GM21717 (cell line): Measurements from ENCODE around the gene DOP1B.

Source experiments
- ATAC-seq: cut with Tn5 transposase; IDR thresholded peaks from one replicate; pipeline ENCODE4 v1.9.1; 2021; ENCODE audit warnings: mild to moderate bottlenecking, moderate library complexity; ENCODE audit not compliant: unreplicated experiment

DOP1B gene

GRCh38 chr21:36202726-36203602 is 46.3 kb downstream of the DOP1B start:
- ATAC-seq = no peak

GRCh38 chr21:36203603-36203889 is 46.9 kb downstream of the DOP1B start:
- no peak for ATAC-seq

GRCh38 chr21:36204980-36205379 is 48.4 kb downstream of the DOP1B start:
- ATAC-seq = no peak

- no peak for ATAC-seq
Measured at GRCh38 chr21:36205962-36206361, 49.3 kb downstream of the DOP1B start.
